SH-SY5Y (cell line): ENCODE data around the gene USP14.

Experiments used
- GATA2 ChIP-seq: IDR thresholded peaks from 2 replicates; pipeline ENCODE4 v1.6.1; 2011; ENCODE audit warnings: mild to moderate bottlenecking, low read depth, low read length
- GATA3 ChIP-seq: IDR thresholded peaks from 2 replicates; pipeline ENCODE4 v1.6.1; 2011; ENCODE audit warnings: low read depth, mild to moderate bottlenecking, low read length, moderate library complexity

GRCh38 chr18:160831-161570, 2.6 kb downstream of the USP14 start:
- TF ChIP-seq GATA3 (no peak), GATA2 (no peak)
